ENCODE data around the gene ELAVL3. TPM values are rescaled to one million over a fixed set of nuclear protein-coding genes. Genes with fewer than 3 reads are reported as not detected.

Gene ELAVL3
- total and polyA plus RNA-seq, 8 donors: 0.04 to 0.31 (median 0.16) TPM; not detected in 1

- Histone ChIP-seq H3K4me1 (peaks cover 19 to 44% of the 10 kb centered on the region in 2 donors), H3K9me3 (no peaks in the 10 kb centered on the region), H3K4me3 (peak overlapping the region; percentile 13 to 43), H3K36me3 (peaks cover 0 to 21% of the 10 kb centered on the region in 2 donors), H3K27ac (no peak overlapping the region), H3K27me3 (peaks cover 38 to 69% of the 10 kb centered on the region in 2 donors)
- peak; percentile 73 for ATAC-seq
- intact Hi-C loops (cut with DNase I): no loop called here
- no peak for TF ChIP-seq CTCF (IDR thresholded peaks at IDR 0.05)
- peak; percentile 35 to 81 (median 60) for DNase-seq
These were observed 913 bp upstream of the ELAVL3 start for GRCh38 chr19:11481534-11482383.

GRCh38 chr19:11479898-11480714 is 740 bp downstream of the ELAVL3 start:
- peaks cover 38 to 69% of the 10 kb centered on the region in 2 donors for H3K27me3 ChIP-seq
- ATAC-seq: no peak

GRCh38 chr19:11479090-11479897 is 1.6 kb downstream of the ELAVL3 start:
- intact Hi-C loops (cut with DNase I): no loop called here
- Histone ChIP-seq H3K4me3 (no peak overlapping the region), H3K36me3 (peaks cover 0 to 10% of the 10 kb centered on the region in 2 donors), H3K27ac (no peak overlapping the region), H3K27me3 (peaks cover 38 to 69% of the 10 kb centered on the region in 2 donors), H3K4me1 (peaks cover 19 to 44% of the 10 kb centered on the region in 2 donors), H3K9me3 (no peaks in the 10 kb centered on the region)
- no peak for TF ChIP-seq CTCF (IDR thresholded peaks at IDR 0.05)
- peak in 1 of 4 donors; percentile 80 for DNase-seq
- peak; percentile 28 for ATAC-seq

More at GRCh38 chr19:11479898-11480714, 740 bp downstream of the ELAVL3 start:
- Histone ChIP-seq H3K4me1 (peaks cover 19 to 44% of the 10 kb centered on the region in 2 donors), H3K27ac (no peak overlapping the region), H3K4me3 (no peak overlapping the region), H3K9me3 (no peaks in the 10 kb centered on the region), H3K36me3 (peaks cover 0 to 15% of the 10 kb centered on the region in 2 donors)
- intact Hi-C loops (cut with DNase I): no loop called here
- DNase-seq: peak in 1 of 4 donors; percentile 75
- TF ChIP-seq CTCF (IDR thresholded peaks at IDR 0.05): no peak

GRCh38 chr19:11478167-11479089 is 2.4 kb downstream of the ELAVL3 start:
- H3K27me3 ChIP-seq: peaks cover 38 to 64% of the 10 kb centered on the region in 2 donors
- no peak for TF ChIP-seq CTCF (IDR thresholded peaks at IDR 0.05)

More at GRCh38 chr19:11478167-11479089, 2.4 kb downstream of the ELAVL3 start:
- peaks cover 0 to 2% of the 10 kb centered on the region in 2 donors for H3K36me3 ChIP-seq
- H3K4me3 ChIP-seq: no peak overlapping the region
- H3K4me1 ChIP-seq: peaks cover 19 to 43% of the 10 kb centered on the region in 2 donors
- intact Hi-C loops (cut with DNase I): no loop called here
- H3K9me3 ChIP-seq: no peaks in the 10 kb centered on the region
- ATAC-seq: no peak
- H3K27ac ChIP-seq: no peak overlapping the region
- DNase-seq: no peak

Measured in left lung (tissue), 10 donors.